ENCODE measurements around the gene MEF2D. TPM values are rescaled to one million over a fixed set of nuclear protein-coding genes. Genes with fewer than 3 reads are reported as not detected.

The MEF2D gene
- total and polyA plus RNA-seq, 8 donors: 7.7 to 136 (median 18.8) TPM

DNA sequence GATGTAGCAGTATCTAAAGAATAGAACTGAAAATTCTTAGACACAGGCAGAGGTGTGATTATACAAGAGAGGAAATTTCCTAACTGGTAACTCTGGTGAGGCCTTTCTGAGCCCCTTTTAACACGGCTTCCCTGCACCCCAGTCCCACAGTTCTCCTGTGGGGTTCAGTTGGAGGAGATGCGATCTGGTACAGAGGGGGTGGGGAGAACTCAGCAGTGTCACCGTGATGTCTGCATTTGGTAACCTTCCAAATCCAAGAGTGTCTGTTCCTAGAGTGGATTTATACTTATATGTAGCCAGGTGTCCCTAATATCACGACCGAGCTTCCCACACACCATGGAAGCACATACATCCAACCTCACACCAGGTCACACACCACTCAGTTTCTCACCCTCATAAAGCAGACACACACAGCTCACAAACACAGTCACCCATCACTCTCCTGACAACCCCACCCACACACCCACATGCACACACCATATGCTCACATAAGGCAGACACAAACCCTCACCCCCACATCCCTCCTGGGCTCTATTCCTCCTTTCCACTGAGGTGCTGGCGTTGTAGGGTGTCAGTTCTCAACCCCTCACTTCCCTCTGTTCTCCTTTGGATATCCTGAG, 83.1 kb downstream of the MEF2D start:
- intact Hi-C loops (cut with DNase I; ENCODE audit: low total_unique reads): no loop called here
- Histone ChIP-seq H3K36me3 (no peaks in the 10 kb centered on the region), H3K9me3 (no peaks in the 10 kb centered on the region), H3K4me1 (peaks cover 25 to 29% (median 27%) of the 10 kb centered on the region in 4 donors), H3K27me3 (peaks cover 15 to 100% (median 78%) of the 10 kb centered on the region in 3 donors), H3K27ac (no peak overlapping the region), H3K4me3 (no peak overlapping the region)
- WGBS, 5 donors: 69 to 81% (median 77%) methylated on average over 6 of the region's 6 CpGs
- no peak for DNase-seq
- TF ChIP-seq POLR2A (IDR thresholded peaks at IDR 0.05) (no peak), POLR2AphosphoS5 (IDR thresholded peaks at IDR 0.05) (no peak), EP300 (IDR thresholded peaks at IDR 0.05) (no peak)
- TF ChIP-seq, protein P1, sequence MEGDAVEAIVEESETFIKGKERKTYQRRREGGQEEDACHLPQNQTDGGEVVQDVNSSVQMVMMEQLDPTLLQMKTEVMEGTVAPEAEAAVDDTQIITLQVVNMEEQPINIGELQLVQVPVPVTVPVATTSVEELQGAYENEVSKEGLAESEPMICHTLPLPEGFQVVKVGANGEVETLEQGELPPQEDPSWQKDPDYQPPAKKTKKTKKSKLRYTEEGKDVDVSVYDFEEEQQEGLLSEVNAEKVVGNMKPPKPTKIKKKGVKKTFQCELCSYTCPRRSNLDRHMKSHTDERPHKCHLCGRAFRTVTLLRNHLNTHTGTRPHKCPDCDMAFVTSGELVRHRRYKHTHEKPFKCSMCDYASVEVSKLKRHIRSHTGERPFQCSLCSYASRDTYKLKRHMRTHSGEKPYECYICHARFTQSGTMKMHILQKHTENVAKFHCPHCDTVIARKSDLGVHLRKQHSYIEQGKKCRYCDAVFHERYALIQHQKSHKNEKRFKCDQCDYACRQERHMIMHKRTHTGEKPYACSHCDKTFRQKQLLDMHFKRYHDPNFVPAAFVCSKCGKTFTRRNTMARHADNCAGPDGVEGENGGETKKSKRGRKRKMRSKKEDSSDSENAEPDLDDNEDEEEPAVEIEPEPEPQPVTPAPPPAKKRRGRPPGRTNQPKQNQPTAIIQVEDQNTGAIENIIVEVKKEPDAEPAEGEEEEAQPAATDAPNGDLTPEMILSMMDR (IDR thresholded peaks at IDR 0.05): no peak

DNA sequence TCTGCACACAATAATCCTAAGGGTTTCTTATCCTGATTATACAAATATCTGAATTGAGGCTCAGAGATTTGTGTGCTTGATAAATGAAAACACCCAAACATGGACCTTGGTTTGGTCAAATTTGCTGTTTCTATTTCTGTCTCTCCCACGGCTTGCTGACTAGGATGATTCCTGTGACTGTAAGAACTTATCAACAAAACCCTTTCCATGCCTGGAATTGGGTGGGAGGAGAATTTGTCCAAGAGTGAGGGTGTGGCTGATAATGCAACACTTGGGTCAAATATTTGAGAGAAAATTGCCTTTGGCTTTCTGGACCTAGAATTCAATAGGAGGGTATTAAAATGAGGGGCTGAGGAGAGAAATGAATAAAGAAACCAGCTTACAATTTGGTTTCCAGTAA, 83.6 kb downstream of the MEF2D start:
- TF ChIP-seq POLR2AphosphoS5 (IDR thresholded peaks at IDR 0.05) (no peak), EP300 (IDR thresholded peaks at IDR 0.05) (no peak), POLR2A (IDR thresholded peaks at IDR 0.05) (no peak)
- TF ChIP-seq, protein P1 (IDR thresholded peaks at IDR 0.05): no peak
- 14 to 52% (median 23%) methylated on average over 1 of the region's 1 CpG for WGBS, 5 donors
- intact Hi-C loops (cut with DNase I; ENCODE audit: low total_unique reads): no loop called here
- no peak for DNase-seq
- H3K27ac ChIP-seq: no peak overlapping the region
- H3K9me3 ChIP-seq: no peaks in the 10 kb centered on the region
- no peak overlapping the region for H3K4me3 ChIP-seq
- no peaks in the 10 kb centered on the region for H3K36me3 ChIP-seq
- peaks cover 22 to 24% (median 23%) of the 10 kb centered on the region in 4 donors for H3K4me1 ChIP-seq
- H3K27me3 ChIP-seq: peaks cover 15 to 98% (median 73%) of the 10 kb centered on the region in 3 donors

DNA sequence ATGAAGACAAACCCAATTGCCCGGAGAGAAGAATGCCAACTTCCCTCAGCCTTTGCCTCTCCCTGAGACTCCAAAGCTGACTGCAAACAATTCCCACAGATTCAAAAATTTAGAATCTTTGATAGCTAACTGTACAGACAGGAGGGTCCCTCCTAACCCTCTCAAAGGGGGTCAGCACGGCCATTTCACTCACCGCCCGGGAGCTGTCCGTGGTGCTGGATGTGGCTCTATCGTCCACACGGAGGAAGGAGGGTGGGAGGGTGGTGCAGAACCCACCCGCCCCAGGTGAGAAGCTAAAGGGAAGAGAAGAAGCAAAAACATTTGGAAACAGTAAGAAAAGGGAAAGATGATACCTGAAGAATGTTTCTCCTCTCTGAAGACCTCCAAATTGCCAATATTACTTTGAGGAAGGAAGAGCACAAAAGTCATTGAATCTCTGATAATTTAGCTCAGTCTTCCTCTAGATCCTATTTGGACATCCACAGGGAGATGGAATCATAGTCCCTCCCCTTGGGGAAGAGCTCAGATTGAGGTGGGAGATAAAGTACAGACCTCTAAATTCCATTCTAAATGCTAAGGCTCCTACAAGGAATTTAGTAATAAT, 86.0 kb downstream of the MEF2D start:
- no peaks in the 10 kb centered on the region for H3K4me1 ChIP-seq
- intact Hi-C loops (cut with DNase I; ENCODE audit: low total_unique reads): no loop called here
- peak in 1 of 2 donors; percentile 46 for DNase-seq
- H3K27me3 ChIP-seq: peaks cover 8 to 92% (median 59%) of the 10 kb centered on the region in 3 donors
- no peak overlapping the region for H3K27ac ChIP-seq
- no peaks in the 10 kb centered on the region for H3K9me3 ChIP-seq
- WGBS, 5 donors: 17 to 26% (median 20%) methylated on average over 8 of the region's 8 CpGs
- no peaks in the 10 kb centered on the region for H3K36me3 ChIP-seq
- TF ChIP-seq EP300 (IDR thresholded peaks at IDR 0.05) (no peak), POLR2AphosphoS5 (IDR thresholded peaks at IDR 0.05) (no peak), POLR2A (IDR thresholded peaks at IDR 0.05) (no peak)
- TF ChIP-seq, protein P1 (IDR thresholded peaks at IDR 0.05): no peak
- no peak overlapping the region for H3K4me3 ChIP-seq

Small RNAs within 50 kb of the gene (small RNA-seq; reads per million reads assigned to genes)
- gene MIR9-1 (0 reads per million in 4 donors), gene RF00019 (0 reads per million in 4 donors)

Other genes with a start within 250 kb of the MEF2D start
- 100 to 1,000 TPM in 1 of 5 donors, 10 to 100 TPM in 4; 29.8 to 199 (median 51.6) TPM for gene SMG5, start 217.9 kb downstream of the MEF2D start, total RNA-seq
- gene SMG5, start 217.9 kb downstream of the MEF2D start, polyA plus RNA-seq: 10 to 100 TPM; 20.2 to 29.1 (median 22.3) TPM
- 10 to 100 TPM in 2 of 5 donors, 1 to 10 TPM in 2, not detected in 1; 1.1 to 21.4 (median 9.4) TPM for gene TMEM79, start 216.4 kb downstream of the MEF2D start, total RNA-seq
- gene TMEM79, start 216.4 kb downstream of the MEF2D start, polyA plus RNA-seq: 10 to 100 TPM in 1 of 3 donors, 1 to 10 TPM in 2; 1.5 to 24.9 (median 2.7) TPM
- 10 to 100 TPM in 4 of 5 donors, 1 to 10 TPM in 1; 1.4 to 92.9 (median 19.7) TPM for gene GLMP, start 205.1 kb downstream of the MEF2D start, total RNA-seq
- 10 to 100 TPM; 20.8 to 37.4 (median 35.9) TPM for gene GLMP, start 205.1 kb downstream of the MEF2D start, polyA plus RNA-seq
- gene VHLL, start 201.5 kb downstream of the MEF2D start, total RNA-seq: not detected
- not detected for gene VHLL, start 201.5 kb downstream of the MEF2D start, polyA plus RNA-seq
- gene CCT3, start 162.5 kb downstream of the MEF2D start, total RNA-seq: 100 to 1,000 TPM in 3 of 5 donors, 10 to 100 TPM in 2; 39.1 to 252 (median 124) TPM
- 100 to 1,000 TPM; 110 to 122 (median 115) TPM for gene CCT3, start 162.5 kb downstream of the MEF2D start, polyA plus RNA-seq
- not detected for gene TSACC, start 162.2 kb downstream of the MEF2D start, total RNA-seq
- under 1 TPM in 1 of 3 donors, not detected in 2; 0.98 TPM for gene TSACC, start 162.2 kb downstream of the MEF2D start, polyA plus RNA-seq
- gene RHBG, start 131.6 kb downstream of the MEF2D start, total RNA-seq: not detected
- gene RHBG, start 131.6 kb downstream of the MEF2D start, polyA plus RNA-seq: under 1 TPM in 1 of 3 donors, not detected in 2; 0.70 TPM
- gene IQGAP3, start 71.8 kb upstream of the MEF2D start, total RNA-seq: 10 to 100 TPM in 4 of 5 donors, 1 to 10 TPM in 1; 5.2 to 22.2 (median 14.0) TPM
- 1 to 10 TPM; 1.2 to 4.7 (median 1.3) TPM for gene IQGAP3, start 71.8 kb upstream of the MEF2D start, polyA plus RNA-seq
- under 1 TPM in 1 of 5 donors, not detected in 4; 0.55 TPM for gene TTC24, start 78.9 kb upstream of the MEF2D start, total RNA-seq
- not detected for gene TTC24, start 78.9 kb upstream of the MEF2D start, polyA plus RNA-seq
- 10 to 100 TPM; 46.1 to 81.1 (median 52.7) TPM for gene NAXE, start 91.0 kb upstream of the MEF2D start, total RNA-seq
- 10 to 100 TPM; 68.1 to 84.9 (median 71.7) TPM for gene NAXE, start 91.0 kb upstream of the MEF2D start, polyA plus RNA-seq
- gene GPATCH4, start 100.7 kb upstream of the MEF2D start, total RNA-seq: 10 to 100 TPM in 3 of 5 donors, 1 to 10 TPM in 2; 9.0 to 15.6 (median 12.9) TPM
- 10 to 100 TPM; 11.2 to 24.1 (median 19.9) TPM for gene GPATCH4, start 100.7 kb upstream of the MEF2D start, polyA plus RNA-seq
- gene HAPLN2, start 118.6 kb upstream of the MEF2D start, total RNA-seq: not detected
- gene HAPLN2, start 118.6 kb upstream of the MEF2D start, polyA plus RNA-seq: under 1 TPM in 2 of 3 donors, not detected in 1; 0.33 to 0.37 TPM
- 10 to 100 TPM in 1 of 5 donors, 1 to 10 TPM in 1, not detected in 3; 5.7 to 39.7 TPM for gene BCAN, start 141.3 kb upstream of the MEF2D start, total RNA-seq
- under 1 TPM in 1 of 3 donors, not detected in 2; 0.05 TPM for gene BCAN, start 141.3 kb upstream of the MEF2D start, polyA plus RNA-seq
- 10 to 100 TPM in 2 of 5 donors, 1 to 10 TPM in 3; 3.2 to 22.3 (median 8.9) TPM for gene NES, start 176.6 kb upstream of the MEF2D start, total RNA-seq
- gene NES, start 176.6 kb upstream of the MEF2D start, polyA plus RNA-seq: 1 to 10 TPM; 1.7 to 9.0 (median 3.2) TPM
- 1 to 10 TPM in 1 of 5 donors, under 1 TPM in 1, not detected in 3; 0.72 to 2.0 TPM for gene CRABP2, start 204.8 kb upstream of the MEF2D start, total RNA-seq
- gene CRABP2, start 204.8 kb upstream of the MEF2D start, polyA plus RNA-seq: 100 to 1,000 TPM in 1 of 3 donors, 1 to 10 TPM in 2; 6.9 to 207 (median 7.5) TPM
- gene METTL25B, start 227.7 kb upstream of the MEF2D start, total RNA-seq: 10 to 100 TPM; 15.2 to 90.2 (median 72.4) TPM
- 10 to 100 TPM; 31.0 to 50.2 (median 43.5) TPM for gene METTL25B, start 227.7 kb upstream of the MEF2D start, polyA plus RNA-seq
- gene ISG20L2, start 228.0 kb upstream of the MEF2D start, total RNA-seq: 10 to 100 TPM in 3 of 5 donors, 1 to 10 TPM in 2; 4.5 to 65.5 (median 24.3) TPM
- 10 to 100 TPM in 2 of 3 donors, 1 to 10 TPM in 1; 7.5 to 12.3 (median 11.0) TPM for gene ISG20L2, start 228.0 kb upstream of the MEF2D start, polyA plus RNA-seq
- gene MRPL24, start 240.3 kb upstream of the MEF2D start, total RNA-seq: 10 to 100 TPM; 15.6 to 56.8 (median 33.3) TPM
- gene MRPL24, start 240.3 kb upstream of the MEF2D start, polyA plus RNA-seq: 100 to 1,000 TPM in 2 of 3 donors, 10 to 100 TPM in 1; 91.6 to 113 (median 111) TPM

Measured in stomach (tissue), 9 donors.